Fibroblast of pulmonary artery (primary cell): ENCODE measurements around the gene ACSF3.
"Not testable (repeated sequence)": the region's sequence is repeated elsewhere in the genome, so short reads cannot be mapped to it uniquely, and the experiment has no call there.

Experiments
- DNase-seq: peaks from one replicate; pipeline ENCODE4 v3.0.0-alpha.2; 2010; ENCODE audit warnings: low read depth
- H3K4me3 ChIP-seq: replicated peaks from 2 replicates; pipeline ENCODE4 v1.5.1; 2011; ENCODE audit warnings: low read depth, mild to moderate bottlenecking, control low read depth, low read length, moderate library complexity
- TF ChIP-seq, protein P1 (sequence below): IDR thresholded peaks from 2 replicates; pipeline ENCODE4 v1.5.1; 2011; ENCODE audit warnings: mild to moderate bottlenecking, control low read depth, low read length, inconsistent platforms; ENCODE audit errors: missing control alignments

The ACSF3 gene

DNA sequence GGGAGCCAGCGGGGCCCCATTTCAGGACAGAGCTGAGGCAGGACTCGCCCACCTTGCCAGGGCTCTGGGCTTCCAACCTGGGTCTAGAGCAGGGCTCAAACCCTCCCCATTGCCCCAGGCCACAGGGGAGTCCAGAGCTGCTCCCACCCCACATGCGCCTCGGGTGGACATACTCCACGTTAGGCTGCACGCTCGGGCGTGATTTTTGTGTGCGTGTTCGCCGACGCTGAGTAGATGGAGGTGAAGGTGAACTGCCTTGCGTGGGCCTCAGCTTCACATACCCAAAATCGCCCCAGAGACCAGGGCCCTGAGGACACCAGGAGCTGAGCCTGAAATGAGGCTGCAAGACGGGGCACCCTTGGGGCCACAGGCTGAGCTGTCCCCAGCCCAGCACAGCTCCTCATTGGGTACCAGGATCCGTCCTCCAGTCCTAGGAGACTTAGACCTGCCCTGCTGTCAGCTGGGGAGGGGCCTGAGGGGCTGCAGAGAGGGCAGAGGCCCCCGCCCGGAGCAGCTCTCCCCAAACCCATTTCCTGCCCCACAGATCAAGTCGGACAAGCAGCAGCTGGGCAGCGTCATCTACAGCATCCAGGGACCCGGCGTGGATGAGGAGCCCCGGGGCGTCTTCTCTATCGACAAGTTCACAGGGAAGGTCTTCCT is 86.1 kb downstream of the ACSF3 start:
- TF ChIP-seq, protein P1, sequence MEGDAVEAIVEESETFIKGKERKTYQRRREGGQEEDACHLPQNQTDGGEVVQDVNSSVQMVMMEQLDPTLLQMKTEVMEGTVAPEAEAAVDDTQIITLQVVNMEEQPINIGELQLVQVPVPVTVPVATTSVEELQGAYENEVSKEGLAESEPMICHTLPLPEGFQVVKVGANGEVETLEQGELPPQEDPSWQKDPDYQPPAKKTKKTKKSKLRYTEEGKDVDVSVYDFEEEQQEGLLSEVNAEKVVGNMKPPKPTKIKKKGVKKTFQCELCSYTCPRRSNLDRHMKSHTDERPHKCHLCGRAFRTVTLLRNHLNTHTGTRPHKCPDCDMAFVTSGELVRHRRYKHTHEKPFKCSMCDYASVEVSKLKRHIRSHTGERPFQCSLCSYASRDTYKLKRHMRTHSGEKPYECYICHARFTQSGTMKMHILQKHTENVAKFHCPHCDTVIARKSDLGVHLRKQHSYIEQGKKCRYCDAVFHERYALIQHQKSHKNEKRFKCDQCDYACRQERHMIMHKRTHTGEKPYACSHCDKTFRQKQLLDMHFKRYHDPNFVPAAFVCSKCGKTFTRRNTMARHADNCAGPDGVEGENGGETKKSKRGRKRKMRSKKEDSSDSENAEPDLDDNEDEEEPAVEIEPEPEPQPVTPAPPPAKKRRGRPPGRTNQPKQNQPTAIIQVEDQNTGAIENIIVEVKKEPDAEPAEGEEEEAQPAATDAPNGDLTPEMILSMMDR, result no peak
- no peak for DNase-seq
- no peak overlapping the region for H3K4me3 ChIP-seq

DNA sequence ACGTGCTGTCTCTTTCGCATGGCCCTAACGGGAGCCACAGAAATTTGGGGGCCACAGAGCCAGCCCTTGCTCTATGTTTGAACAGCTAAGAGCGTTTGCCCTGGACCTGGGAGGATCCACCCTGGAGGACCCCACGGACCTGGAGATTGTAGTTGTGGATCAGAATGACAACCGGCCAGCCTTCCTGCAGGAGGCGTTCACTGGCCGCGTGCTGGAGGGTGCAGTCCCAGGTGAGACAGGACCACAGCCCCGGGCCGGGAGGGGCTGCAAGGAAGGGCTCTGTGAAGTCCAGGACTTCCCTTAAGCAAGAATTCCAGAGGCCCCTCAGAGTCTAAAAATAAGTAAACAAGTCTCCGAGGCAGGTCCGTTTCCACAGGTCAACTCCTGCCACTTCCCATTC is 89.8 kb downstream of the ACSF3 start:
- DNase-seq, result no peak
- no peak overlapping the region for H3K4me3 ChIP-seq
- TF ChIP-seq, protein P1, result no peak

DNA sequence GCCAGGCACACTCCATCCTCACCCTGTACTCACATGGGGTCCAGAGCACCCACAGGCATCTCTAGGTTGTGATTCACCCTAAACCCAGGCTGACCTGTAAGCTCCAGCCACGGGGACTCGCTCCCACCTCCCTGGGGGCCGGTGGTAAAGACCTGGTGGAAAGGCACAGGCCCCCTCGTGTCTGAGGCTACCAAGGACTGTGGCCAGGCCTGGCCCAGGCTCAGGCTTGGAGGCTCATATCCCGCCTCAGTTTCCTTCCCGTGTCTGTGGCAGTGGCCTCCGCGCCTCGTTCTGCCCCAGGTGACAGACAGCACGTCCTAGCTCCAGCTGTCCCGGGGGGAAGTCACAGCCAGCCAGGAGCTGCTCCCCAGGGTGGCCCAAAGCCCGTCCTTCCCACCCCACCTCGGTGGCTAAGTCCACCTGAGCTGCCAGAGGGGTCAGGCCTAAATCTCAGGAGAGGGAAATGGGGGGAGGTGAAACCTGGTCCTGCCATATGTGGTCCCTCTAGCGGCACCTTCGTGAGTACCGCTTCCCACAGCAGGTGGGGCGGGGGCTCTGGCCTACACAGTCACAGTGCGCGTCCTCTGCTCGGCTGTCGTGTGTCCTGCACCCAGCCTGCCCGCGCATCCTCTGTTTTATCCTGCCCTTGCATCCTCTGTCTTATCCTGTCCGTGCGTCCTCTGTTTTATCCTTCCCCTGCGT is 90.5 kb downstream of the ACSF3 start:
- no peak overlapping the region for H3K4me3 ChIP-seq
- DNase-seq, result no peak
- TF ChIP-seq, protein P1, result no peak

DNA sequence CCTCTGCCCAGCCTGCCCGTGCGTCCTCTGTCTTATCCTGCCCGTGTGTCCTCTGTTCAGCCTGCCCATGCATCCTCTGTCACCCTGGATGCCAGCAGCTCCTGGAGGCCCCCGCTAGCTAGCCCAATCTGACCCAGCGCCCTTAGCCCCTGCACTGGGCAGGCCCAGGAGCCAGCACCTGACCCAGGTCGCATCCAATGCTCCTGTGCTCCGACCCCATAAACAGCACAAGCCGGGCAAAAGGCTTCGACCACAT is 91.0 kb downstream of the ACSF3 start:
- TF ChIP-seq, protein P1, result no peak
- H3K4me3 ChIP-seq, result no peak overlapping the region
- DNase-seq, result no peak

DNA sequence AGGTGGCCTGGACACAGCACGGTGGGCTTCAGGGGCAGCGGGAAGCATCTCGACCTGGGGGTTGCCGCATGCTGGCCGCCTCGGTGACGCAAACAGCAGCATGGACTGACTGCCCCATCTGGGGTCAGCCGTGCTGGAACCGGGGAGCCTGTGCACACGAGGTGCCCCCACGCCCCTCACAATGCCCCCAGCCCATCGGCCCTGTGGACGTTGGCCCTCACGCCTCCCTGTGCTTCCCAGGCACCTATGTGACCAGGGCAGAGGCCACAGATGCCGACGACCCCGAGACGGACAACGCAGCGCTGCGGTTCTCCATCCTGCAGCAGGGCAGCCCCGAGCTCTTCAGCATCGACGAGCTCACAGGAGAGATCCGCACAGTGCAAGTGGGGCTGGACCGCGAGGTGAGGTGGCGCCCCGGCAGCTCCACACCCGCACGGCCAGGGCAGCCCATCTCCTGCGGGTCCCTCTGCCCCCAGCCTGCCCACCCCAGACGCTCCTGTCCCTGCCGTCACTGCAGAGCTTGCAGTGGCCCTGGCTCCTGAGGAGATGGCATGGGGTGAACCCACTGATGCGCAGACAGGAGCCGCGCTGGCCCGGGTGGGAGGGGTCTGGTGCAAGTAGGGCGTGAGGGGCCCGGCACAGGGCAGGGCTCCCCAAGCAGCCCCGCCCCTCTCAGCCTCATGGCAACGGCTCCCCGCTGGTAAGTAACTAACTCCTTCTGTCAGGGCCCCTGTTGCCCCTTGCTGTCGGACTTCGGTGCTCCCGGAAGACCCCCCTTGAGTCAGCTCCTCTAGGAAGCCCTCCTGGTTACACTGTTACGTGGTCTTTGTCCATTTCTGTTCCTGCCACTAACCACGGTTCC is 91.5 kb downstream of the ACSF3 start:
- TF ChIP-seq, protein P1, result no peak
- DNase-seq, result no peak
- H3K4me3 ChIP-seq, result no peak overlapping the region

DNA sequence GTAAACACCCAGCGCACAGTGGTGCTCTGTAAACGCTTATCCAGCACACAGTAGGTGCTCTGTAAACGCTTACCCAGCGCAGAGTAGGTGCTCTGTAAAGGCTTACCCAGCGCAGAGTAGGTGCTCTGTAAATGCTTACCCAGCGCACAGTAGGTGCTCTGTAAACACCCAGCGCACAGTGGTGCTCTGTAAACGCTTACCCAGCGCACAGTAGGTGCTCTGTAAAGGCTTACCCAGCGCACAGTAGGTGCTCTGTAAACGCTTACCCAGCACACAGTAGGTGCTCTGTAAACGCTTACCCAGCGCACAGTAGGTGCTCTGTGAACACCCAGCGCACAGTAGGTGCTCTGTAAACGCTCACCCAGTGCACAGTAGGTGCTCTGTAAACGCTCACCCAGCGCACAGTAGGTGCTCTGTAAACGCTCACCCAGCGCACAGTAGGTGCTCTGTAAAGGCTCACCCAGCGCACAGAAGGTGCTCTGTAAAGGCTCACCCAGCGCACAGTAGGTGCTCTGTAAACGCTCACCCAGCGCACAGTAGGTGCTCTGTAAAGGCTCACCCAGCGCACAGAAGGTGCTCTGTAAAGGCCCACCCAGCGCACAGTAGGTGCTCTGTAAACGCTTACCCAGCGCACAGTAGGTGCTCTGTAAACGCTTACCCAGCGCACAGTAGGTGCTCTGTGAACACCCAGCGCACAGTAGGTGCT is 92.4 kb downstream of the ACSF3 start:
- not testable (repeated sequence) for H3K4me3 ChIP-seq, DNase-seq

DNA sequence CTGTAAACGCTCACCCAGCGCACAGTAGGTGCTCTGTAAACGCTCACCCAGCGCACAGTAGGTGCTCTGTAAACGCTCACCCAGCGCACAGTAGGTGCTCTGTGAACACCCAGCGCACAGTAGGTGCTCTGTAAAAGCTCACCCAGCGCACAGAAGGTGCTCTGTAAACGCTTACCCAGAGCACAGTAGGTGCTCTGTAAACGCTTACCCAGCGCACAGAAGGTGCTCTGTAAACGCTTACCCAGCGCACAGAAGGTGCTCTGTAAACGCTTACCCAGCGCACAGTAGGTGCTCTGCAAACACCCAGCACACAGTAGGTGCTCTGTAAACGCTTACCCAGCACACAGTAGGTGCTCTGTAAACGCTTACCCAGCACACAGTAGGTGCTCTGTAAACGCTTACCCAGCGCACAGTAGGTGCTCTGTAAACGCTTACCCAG is 93.0 kb downstream of the ACSF3 start:
- peak; percentile 11 for DNase-seq
- not testable (repeated sequence) for H3K4me3 ChIP-seq
